PFSK-1 (cell line): ENCODE data around the gene DHRS11.

ENCODE experiments used
- FOXP2 ChIP-seq: optimal IDR thresholded peaks from 2 replicates; pipeline ENCODE3; 2011; ENCODE audit warnings: borderline replicate concordance, control low read depth, inconsistent platforms; ENCODE audit not compliant: insufficient read depth; ENCODE audit errors: extremely low read length, extremely low read depth
- POLR2AphosphoS5 ChIP-seq: IDR thresholded peaks from 2 replicates; pipeline ENCODE4 v1.6.1; 2012; ENCODE audit warnings: low read depth, mild to moderate bottlenecking, control low read depth, low read length, moderate library complexity
- REST ChIP-seq, 2 experiments: IDR thresholded peaks; 2 replicates each; pipeline versions ENCODE4 v1.6.1 to v1.8.0; 2011 to 2012; ENCODE audit warnings: low read depth in 2 of 2, low read length in 2 of 2, control low read depth in 1 of 2, inconsistent platforms in 1 of 2, mild to moderate bottlenecking in 1 of 2, moderate library complexity in 1 of 2; ENCODE audit not compliant: insufficient read depth in 1 of 2
- SIN3A ChIP-seq: IDR thresholded peaks from 2 replicates; pipeline ENCODE4 v1.6.1; 2012; ENCODE audit warnings: mild to moderate bottlenecking, low read length, moderate library complexity, borderline replicate concordance; ENCODE audit not compliant: insufficient read depth
- TAF1 ChIP-seq: IDR thresholded peaks from 2 replicates; pipeline ENCODE4 v1.6.1; 2012; ENCODE audit warnings: low read length, control low read depth, borderline replicate concordance; ENCODE audit not compliant: insufficient read depth

Gene DHRS11

GRCh38 chr17:36578671-36579070 is 13.0 kb upstream of the DHRS11 start:
- TF ChIP-seq POLR2AphosphoS5: no peak
- no peak for TF ChIP-seq TAF1
- TF ChIP-seq SIN3A: no peak
- no peak for TF ChIP-seq REST (IDR thresholded peaks at IDR 0.05; ENCODE audit: insufficient read depth in 1 of 2, low read depth in 2 of 2, low read length in 2 of 2)
- TF ChIP-seq FOXP2: no peak

GRCh38 chr17:36583787-36584186 is 7.9 kb upstream of the DHRS11 start:
- TF ChIP-seq FOXP2 (no peak), SIN3A (no peak), TAF1 (no peak), POLR2AphosphoS5 (no peak), REST (IDR thresholded peaks at IDR 0.05; ENCODE audit: insufficient read depth in 1 of 2, low read depth in 2 of 2, low read length in 2 of 2) (no peak)

- TF ChIP-seq REST (IDR thresholded peaks at IDR 0.05; ENCODE audit: insufficient read depth in 1 of 2, low read depth in 2 of 2, low read length in 2 of 2): no peak
- no peak for TF ChIP-seq TAF1
- no peak for TF ChIP-seq FOXP2
Observed at GRCh38 chr17:36586138-36586537, 5.5 kb upstream of the DHRS11 start.

- no peak for TF ChIP-seq TAF1
- no peak for TF ChIP-seq POLR2AphosphoS5
- no peak for TF ChIP-seq REST (IDR thresholded peaks at IDR 0.05; ENCODE audit: insufficient read depth in 1 of 2, low read depth in 2 of 2, low read length in 2 of 2)
- no peak for TF ChIP-seq FOXP2
- TF ChIP-seq SIN3A: no peak
Observed at GRCh38 chr17:36590082-36590481, 1.6 kb upstream of the DHRS11 start.

- TF ChIP-seq TAF1 (no peak), SIN3A (no peak), POLR2AphosphoS5 (no peak), FOXP2 (no peak), REST (IDR thresholded peaks at IDR 0.05; ENCODE audit: insufficient read depth in 1 of 2, low read depth in 2 of 2, low read length in 2 of 2) (no peak)
Observed at GRCh38 chr17:36592316-36592715, 637 bp downstream of the DHRS11 start.
